Stimulated activated CD8-positive, alpha-beta memory T cell treated with anti-CD3 and anti-CD28 coated beads, Interleukin-2, amount 100 ng/mL, for 1 hour (primary cell): ENCODE results near the gene CLEC1A.

ENCODE experiments used
- DNase-seq, 2 donors: peaks; one replicate each; pipeline ENCODE4 v3.0.0-alpha.2; 2020; ENCODE audit warnings: low read depth in 2 of 2

CLEC1A gene

DNA sequence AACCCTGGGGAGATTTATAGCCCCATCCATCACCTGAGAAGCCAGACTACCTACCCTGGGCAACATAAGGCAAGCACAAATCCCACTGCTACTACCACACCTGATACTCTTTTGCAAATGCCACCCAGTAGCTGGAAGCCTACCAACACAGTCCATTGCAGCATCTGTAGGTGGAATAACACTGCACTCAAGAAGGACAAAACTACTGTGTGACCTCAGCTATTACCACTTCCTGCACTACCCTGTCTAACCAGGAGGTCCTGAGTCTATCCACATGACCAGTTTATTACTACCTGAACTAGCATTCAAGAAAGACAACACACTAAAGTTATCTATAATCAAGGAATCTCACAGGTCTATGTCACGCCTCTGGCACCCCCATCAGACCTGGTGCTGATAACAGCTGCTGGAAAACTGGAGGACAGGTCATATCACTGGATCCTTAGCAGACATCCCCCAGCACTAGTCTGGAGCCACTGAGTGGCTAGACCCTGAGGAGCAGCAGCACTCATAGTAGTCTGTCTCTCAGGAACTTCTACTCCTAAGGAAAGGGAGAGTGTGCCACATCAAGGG lies 2.9 kb upstream of the CLEC1A start:
- no peak for DNase-seq

DNA sequence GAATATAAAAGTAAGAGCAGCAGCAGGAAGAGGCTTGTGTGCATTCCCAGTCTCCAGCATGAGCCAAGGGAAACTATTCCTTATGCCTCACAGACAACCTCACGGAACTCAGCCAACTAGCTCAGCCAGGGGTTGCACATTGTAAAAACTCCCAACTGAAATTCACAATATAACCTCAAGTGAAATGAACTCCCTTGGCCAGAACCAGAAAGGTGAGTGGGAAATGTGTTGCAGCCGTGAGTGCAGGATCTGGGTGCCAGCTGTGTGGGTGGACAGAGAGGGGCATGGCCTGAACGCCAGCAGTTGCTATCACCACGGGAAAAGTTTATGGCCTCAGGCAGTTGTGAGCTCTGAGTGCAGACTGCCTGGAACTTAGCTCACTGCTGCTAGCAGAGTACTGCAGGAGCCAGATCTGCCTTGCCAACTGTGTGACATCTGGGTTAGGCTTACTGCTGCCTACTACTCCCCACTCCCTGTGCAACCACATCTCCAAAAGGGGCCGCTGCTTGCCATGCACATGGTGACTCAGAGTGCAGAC lies 2.3 kb upstream of the CLEC1A start:
- no peak for DNase-seq

DNA sequence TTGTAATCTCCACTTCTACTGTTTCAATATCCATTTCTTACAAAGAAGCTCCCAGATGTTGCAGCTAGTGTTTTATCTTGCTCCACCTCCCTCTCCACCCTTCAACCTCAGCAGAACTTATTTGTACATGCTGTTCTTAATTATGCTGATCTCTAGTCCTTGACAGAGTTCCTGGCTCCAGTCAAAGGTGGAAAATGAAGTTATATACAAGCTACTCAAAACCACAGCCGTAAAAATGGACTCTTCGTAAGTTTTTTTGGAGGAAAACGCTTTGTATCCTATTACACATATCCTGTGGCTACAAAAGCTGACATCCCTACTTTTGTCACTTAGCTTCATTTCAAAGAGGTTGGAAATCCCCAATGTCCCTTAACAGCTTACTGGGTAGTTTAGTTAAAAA lies 1.3 kb downstream of the CLEC1A start:
- no peak for DNase-seq

- no peak for DNase-seq
Measured at GRCh38 chr12:10095971-10096370, 2.8 kb downstream of the CLEC1A start.

DNA sequence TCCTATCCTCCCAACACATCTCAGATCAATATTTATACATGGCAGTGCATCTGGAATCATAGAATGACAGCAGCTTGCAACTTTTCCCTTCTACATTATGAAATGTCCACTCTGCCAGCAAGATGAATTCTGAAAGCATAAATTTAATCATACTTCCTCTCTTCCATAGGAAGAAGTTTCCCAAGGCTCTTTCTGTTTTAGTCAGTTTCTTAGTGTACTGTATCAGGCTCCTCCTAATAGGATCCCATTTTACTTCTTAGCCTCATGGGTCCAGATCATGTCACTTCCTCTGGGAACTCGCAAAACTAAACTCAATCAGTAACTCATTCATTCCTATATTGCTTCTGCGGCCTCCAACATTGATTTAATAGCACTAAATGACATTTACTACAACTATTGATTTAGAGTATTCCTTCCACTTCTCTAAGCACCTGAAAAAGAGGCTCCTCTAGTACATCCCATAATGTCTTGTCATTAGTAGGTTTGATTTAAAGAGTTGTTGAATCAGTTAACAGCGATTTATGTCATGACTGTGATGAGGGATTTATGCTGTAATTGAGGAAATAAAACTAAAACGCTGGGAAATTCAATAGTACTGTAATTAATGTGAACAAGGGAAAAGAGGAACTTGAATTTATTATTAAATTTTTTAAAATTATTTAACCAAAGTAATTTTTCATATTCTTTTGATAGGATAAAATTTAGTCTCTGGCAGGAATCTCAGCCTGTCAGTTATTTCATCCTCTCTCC lies 4.0 kb downstream of the CLEC1A start:
- no peak for DNase-seq

DNA sequence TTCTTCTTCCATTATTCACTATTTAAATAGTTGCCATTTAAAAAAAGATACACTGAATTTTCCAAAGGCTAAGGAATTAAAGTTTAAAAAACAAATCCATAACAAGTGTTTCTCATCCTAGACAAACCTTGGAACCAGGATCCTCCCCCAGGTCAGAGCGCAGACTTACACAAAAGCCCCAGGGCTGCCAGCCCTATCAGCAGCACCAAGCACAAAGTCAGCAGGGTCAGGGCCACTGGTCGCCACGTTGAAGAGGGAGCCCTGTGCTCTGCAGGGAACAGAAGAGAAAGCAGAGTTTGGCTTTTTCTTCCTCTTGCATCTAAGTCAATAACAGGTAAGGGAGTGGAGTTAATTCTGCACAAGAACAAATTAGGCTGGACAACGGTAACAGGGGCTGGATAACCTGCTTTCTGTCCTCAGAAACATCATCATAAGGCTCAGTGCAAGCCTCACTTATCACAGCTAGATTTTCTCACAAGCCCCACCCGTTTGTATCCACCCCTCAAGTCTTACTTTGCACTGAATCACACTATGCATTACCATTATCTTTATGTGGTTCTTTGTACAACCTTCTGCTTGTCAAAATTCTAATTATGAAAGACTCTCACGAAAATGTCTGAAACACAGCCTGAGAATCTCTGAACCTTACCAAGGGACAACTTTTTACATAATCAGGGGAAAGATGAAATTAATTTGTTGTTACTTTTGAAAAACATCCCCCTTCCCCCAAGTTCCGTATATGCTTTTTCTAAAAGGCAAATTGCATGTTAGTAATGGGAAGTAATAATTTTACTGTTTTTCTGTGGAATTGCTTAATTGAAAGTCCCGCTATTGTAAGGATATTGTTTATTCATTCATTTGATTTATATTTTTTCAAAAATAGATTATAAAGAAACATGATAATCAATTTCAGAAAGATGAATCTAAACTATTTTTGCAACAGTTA lies 9.6 kb downstream of the CLEC1A start:
- no peak for DNase-seq

- no peak for DNase-seq
Measured at GRCh38 chr12:10088031-10088430, 10.8 kb downstream of the CLEC1A start.

DNA sequence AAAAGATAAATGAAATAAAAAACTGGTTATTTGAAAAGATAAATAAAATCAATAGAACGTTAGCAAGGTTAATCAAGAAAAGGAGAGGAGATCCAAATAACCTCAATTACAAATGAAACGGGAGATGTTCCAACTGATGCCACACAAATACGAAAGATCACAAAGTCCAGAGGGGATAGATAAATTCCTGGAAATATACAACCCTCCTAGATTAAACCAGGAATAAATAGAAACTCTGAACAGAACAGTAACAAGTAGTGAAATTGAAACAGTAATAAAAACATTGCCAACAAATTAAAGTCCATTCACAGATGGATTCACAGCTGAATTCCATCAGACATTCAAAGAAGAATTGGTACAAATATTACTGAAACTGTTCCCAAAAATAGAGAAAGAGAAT lies 12.4 kb downstream of the CLEC1A start:
- DNase-seq: no peak

GRCh38 chr12:10084733-10085132 lies 14.1 kb downstream of the CLEC1A start:
- no peak for DNase-seq

DNA sequence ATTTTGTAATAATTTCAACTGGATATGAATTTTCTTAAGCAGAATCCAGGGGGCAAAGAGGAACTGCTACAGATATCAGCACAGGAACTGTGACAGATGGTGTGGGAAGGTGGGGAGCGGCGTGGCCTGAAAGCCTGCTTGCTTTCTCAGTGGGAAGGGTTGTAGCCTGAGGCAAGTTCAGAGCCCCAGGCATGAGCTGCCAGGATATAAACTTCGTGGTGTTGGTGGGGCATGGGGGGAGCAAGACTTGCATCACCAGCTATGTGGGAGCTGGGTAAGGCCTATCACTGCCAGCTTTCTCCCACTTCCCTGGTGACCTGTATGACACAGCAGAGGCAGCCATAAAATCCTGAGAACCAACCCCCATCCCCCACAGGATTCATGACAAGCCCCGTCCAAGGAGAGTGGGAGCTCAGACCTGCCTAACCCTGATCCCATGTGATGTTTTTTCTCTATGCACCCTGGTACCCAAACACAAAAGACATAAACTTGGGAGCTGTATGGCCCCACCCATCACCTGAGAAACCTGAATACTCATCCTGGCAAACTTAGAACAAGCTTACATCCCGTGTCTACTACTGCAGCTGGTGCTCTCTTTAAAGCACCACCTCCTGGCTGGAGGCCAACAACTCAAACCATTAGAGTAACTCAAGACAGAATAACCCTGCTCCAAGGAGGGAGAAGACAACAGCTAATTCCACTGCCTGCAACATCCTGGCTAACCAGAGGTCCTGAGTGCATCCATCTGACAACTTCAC lies 16.5 kb downstream of the CLEC1A start:
- no peak for DNase-seq

DNA sequence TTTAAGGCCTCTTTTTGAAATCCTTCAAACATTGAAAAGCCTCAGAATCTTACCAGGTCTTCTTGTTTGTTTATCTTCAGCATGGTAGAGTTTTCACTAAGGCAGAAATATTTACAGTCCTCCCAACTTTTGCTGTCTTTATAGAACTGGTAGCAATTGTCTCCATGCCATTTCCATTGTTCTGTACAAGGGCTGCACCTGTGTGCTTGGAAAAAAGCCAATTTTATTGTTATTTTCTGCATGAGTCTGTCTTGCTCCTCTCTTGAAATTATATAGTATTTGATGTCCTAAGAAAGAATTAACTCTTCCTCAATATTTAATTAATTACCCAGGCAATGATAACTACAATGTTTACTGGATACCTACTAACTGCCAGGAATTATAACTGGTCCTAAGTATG lies 23.3 kb downstream of the CLEC1A start:
- DNase-seq: no peak

DNA sequence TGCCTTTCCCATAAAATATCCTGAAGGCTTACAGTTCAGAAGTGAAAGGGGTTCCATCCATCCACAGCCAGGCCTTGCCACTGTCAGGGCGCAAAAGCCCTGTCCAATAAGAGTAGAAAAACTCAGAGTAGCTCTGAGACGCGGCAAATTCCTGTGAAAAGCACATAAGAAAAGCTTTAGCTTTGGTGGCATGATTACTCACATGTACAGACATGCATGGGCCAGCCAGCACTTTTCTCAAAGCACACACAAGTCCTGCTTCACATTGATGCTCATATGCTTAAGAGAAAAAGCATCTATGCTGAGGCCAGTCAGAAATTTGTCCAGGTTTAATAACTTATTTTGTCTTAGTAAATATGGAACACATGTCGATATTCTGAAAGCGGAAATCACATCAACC lies 25.5 kb downstream of the CLEC1A start:
- DNase-seq: no peak

DNA sequence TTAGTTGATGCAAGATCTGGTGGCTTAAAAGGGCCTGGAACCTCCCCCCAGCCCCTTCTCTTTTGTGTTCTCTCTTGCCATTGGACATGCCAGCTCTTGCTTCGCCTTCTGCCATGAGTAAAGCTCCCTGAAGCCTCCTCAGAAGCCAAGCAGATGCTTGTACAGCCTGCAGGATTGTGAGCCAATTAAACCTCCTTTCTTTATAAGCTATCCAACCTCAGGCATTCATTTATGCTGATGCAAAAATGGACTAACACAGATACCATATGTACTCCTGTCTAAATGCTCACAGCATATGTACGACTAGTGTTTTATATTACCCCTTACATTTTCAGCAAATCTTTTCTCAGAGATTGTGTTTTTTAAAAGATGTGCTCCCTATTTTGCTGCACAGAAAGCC lies 26.7 kb downstream of the CLEC1A start:
- no peak for DNase-seq

DNA sequence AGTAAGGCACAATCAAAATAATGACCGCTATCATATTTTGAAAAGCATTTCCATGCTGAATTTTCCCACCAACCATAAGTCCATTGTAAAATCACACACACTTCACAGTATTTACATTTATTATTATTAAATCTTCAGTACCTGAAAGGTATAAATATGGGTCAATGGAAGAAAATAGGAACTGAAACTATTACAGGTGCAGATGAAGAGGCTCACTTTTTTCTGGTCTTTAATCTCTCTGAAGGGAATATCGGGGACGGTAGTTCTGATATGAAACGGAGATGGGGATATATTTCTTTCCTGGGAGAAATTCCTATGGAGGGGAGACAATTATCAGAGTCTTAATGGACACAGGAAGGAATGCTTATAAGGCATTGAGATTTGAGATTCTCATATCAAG lies 28.4 kb downstream of the CLEC1A start:
- DNase-seq: no peak

- DNase-seq: no peak
Measured at GRCh38 chr12:10069976-10070375, 28.8 kb downstream of the CLEC1A start.

DNA sequence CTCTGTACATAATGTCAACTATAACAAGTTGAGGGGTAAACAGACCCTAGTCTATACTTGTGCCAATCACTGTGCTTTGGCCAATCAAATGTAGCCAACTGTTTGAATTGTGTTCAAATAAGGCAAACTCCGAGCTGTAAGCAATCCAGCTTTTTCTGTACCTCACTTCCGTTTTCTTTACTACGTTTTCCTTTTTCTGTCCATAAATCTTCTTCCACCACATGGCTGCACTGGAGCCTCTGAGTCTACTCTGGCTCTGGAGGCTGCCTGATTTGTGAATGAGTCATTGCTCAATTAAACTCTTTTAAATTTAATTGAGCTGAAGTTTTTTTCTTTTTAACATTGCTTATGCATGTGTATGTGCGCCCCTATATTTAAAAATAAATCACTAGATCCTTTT lies 29.7 kb downstream of the CLEC1A start:
- DNase-seq: no peak

- DNase-seq: no peak
Measured at GRCh38 chr12:10068644-10069043, 30.1 kb downstream of the CLEC1A start.

DNA sequence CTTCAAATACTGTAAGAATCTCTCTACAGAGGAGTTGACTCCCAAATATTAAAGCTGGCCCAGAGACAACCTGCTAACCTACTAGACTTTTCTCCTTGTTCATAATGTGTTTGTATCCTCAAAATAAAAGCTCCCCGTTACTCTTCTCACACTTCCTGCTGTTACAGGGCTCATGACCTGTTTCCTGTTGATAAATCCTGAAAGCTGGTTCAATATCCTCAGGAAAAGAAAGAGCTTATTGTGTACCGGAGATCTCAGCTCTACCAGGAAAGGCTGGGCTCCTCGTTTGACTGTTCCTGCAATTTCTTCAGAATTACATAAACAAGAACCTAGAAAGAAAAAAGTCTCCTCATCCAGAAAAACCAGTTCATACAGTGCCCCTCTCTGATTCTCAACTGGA lies 30.8 kb downstream of the CLEC1A start:
- DNase-seq: no peak

GRCh38 chr12:10067264-10067663 lies 31.5 kb downstream of the CLEC1A start:
- no peak for DNase-seq

DNA sequence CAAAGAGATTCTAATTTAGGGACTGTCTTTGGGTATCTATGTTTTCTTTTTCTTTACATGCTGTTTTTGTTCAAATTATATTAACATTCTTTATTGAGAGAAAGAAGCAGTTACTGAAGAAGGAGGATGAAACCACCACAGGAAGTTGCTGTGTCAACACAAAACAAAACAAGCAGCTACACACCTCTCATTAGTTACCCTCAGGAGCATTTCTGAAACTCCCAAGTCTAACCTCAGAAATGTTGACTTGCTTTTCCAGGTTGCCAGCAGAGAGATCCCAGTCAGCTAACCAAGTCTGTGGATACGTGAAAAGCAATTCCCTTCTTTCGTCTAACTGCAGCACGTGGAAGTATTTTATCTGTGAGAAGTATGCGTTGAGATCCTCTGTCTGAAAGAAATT lies 33.5 kb downstream of the CLEC1A start:
- no peak for DNase-seq

DNA sequence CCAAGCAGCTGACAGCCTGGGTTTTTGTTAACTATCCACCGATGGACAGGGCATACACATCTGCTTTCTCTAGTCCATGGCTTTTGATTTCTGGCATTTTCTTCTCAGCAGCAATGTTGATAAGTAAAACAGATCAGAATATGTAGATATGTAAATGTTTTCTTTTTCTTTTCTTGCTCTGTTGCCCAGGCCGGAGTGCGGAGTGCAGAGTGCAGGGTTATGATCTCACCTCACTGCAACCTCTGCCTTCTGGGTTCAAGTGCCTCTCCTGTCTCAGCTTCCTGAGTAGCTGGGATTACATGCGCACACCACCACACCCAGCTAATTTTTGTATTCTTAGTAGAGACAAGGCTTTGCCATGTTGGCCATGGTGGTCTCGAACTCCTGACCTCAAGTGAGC lies 40.4 kb downstream of the CLEC1A start:
- DNase-seq: no peak
